Naive thymus-derived CD4-positive, alpha-beta T cell (primary cell): ENCODE measurements around the gene PPP4R3B. TPM values are rescaled to one million over a fixed set of nuclear protein-coding genes. Genes with fewer than 3 reads are reported as not detected.

Experiments
- ATAC-seq: fragments of 150-1000 bp; cut with Tn5 transposase; 2 replicates; pipeline ENCODE4 v1.10.0; 2021; ENCODE audit warnings: mild to moderate bottlenecking, moderate library complexity
- CTCF ChIA-PET: fragments of 350-600 bp; sonication (Branson Sonifier 250); formaldehyde crosslinking; loops from one replicate; lab custom pipeline; 2021; ENCODE audit warnings: antibody characterized with exemption; lab: Charles Lee
- POLR2A ChIA-PET: fragments of 350-600 bp; sonication (Branson Sonifier 250); formaldehyde crosslinking; loops from one replicate; lab custom pipeline; 2021; ENCODE audit warnings: antibody characterized with exemption, inconsistent platforms; lab: Charles Lee
- DNase-seq, 9 donors: peaks; one replicate each; pipeline versions ENCODE4 v3.0.0 to v3.0.0-alpha.2; 2020 to 2022; ENCODE audit warnings: mixed read lengths in 1 of 9
- H3K27ac ChIP-seq: one replicate; pipeline ENCODE4 v1.7.0; 2013; ENCODE audit warnings: mild to moderate bottlenecking, low read depth, low read length, moderate library complexity
- H3K27me3 ChIP-seq, 2 donors: one replicate each; pipeline ENCODE4 v1.7.0; 2013; ENCODE audit warnings: low read length in 2 of 2, mild to moderate bottlenecking in 2 of 2, moderate library complexity in 2 of 2; ENCODE audit not compliant: control insufficient read depth in 2 of 2, insufficient read depth in 2 of 2
- H3K36me3 ChIP-seq, 3 experiments: 1 replicate in 2 of 3; 2 replicates in 1 of 3; pipeline ENCODE4 v1.7.0; 2013; ENCODE audit warnings: low read length in 3 of 3, mild to moderate bottlenecking in 3 of 3, moderate library complexity in 1 of 3; ENCODE audit not compliant: insufficient read depth in 3 of 3, control insufficient read depth in 2 of 3
- H3K4me1 ChIP-seq, 2 donors: one replicate each; pipeline ENCODE4 v1.7.0; 2013; ENCODE audit warnings: low read length in 2 of 2, mild to moderate bottlenecking in 2 of 2, moderate library complexity in 1 of 2; ENCODE audit not compliant: control insufficient read depth in 2 of 2, insufficient read depth in 2 of 2
- H3K4me3 ChIP-seq: 2 replicates; pipeline ENCODE4 v1.7.0; 2013; ENCODE audit warnings: mild to moderate bottlenecking, low read length
- H3K9me3 ChIP-seq, 3 experiments: 1 replicate in 2 of 3; 2 replicates in 1 of 3; pipeline ENCODE4 v1.7.0; 2013; ENCODE audit warnings: low read length in 3 of 3; ENCODE audit not compliant: control insufficient read depth in 2 of 3
- H3K27ac Mint-ChIP-seq, 9 donors: one replicate each; pipeline ENCODE4 v1.8.0; 2020 to 2022; ENCODE audit warnings: mixed read lengths in 9 of 9, mild to moderate bottlenecking in 8 of 9, moderate library complexity in 5 of 9, inconsistent platforms in 2 of 9
- H3K27me3 Mint-ChIP-seq, 5 donors: one replicate each; pipeline ENCODE4 v1.8.0; 2021 to 2022; ENCODE audit warnings: mixed read lengths in 5 of 5, mild to moderate bottlenecking in 1 of 5
- H3K36me3 Mint-ChIP-seq, 5 donors: one replicate each; pipeline ENCODE4 v1.8.0; 2020 to 2022; ENCODE audit warnings: mixed read lengths in 5 of 5, mild to moderate bottlenecking in 3 of 5, inconsistent platforms in 1 of 5
- H3K4me1 Mint-ChIP-seq, 7 donors: one replicate each; pipeline ENCODE4 v1.8.0; 2020 to 2022; ENCODE audit warnings: mixed read lengths in 7 of 7, mild to moderate bottlenecking in 3 of 7, inconsistent platforms in 1 of 7
- H3K4me3 Mint-ChIP-seq, 10 donors: one replicate each; pipeline ENCODE4 v1.8.0; 2020 to 2022; ENCODE audit warnings: mild to moderate bottlenecking in 10 of 10, mixed read lengths in 10 of 10, moderate library complexity in 6 of 10, inconsistent platforms in 2 of 10
- H3K9me3 Mint-ChIP-seq, 11 donors: one replicate each; pipeline ENCODE4 v1.8.0; 2020 to 2022; ENCODE audit warnings: mixed read lengths in 11 of 11, mild to moderate bottlenecking in 4 of 11, inconsistent platforms in 1 of 11, moderate library complexity in 1 of 11
- intact Hi-C, 2 donors: fragments of 100-400 bp; cut with micrococcal nuclease; formaldehyde crosslinking; loops; one replicate each; pipeline ENCODE4 v1.15.1; 2023
- polyA plus RNA-seq, 2 donors: library from polyadenylated mRNA; unstranded; fragments of 300-500 nt; fragmentation: Illumina TruSeq; gene quantifications; one replicate each; pipeline ENCODE4 v1.2.3, GENCODE V29; 2021
- total RNA-seq, 6 experiments: library from RNA in 5 of 6; stranded (reverse) in 5 of 6; gene quantifications; 1 replicate in 5 of 6; 2 replicates in 1 of 6; pipeline ENCODE4 v1.2.3 and lab custom pipeline; 2021 to 2026

Gene PPP4R3B
- total and polyA plus RNA-seq, 7 experiments from 2014 or later, result 65.9 to 113 (median 83.9) TPM

DNA sequence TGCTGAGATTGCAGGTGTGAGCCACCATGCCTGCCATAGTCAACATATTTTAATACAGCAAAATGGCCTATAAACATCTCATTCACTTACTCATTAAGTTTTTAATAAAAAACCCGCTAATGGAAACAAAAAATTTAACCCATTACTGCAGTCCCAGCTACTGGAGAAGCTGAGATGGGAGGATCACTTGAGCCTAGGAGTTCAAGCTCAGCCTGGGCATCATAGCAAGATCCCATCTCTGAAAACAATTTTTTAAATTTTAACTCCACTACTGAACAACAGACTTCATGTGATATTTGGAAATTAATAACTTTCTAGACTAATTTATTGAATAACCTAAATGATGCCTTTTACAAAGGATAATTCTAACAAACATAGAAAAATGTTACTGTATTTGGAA is 5.4 kb downstream of the PPP4R3B start:
- no peaks in the 10 kb centered on the region for H3K27me3 Mint-ChIP-seq
- H3K27ac Mint-ChIP-seq, result peak overlapping the region in 3 of 9 donors; percentile 32 to 72 (median 65)
- ChIA-PET CTCF (no interaction called here), POLR2A (interaction anchor here (5.0 kb wide), 1 partner anchor 93 kb away, joined by 24 read pairs; the partner anchor contains the start of gene CFAP36)
- H3K36me3 Mint-ChIP-seq, result peaks cover 0 to 28% (median 16%) of the 10 kb centered on the region in 5 donors
- Histone ChIP-seq H3K4me3 (no peak overlapping the region), H3K27me3 (no peaks in the 10 kb centered on the region), H3K27ac (no peak overlapping the region), H3K9me3 (no peaks in the 10 kb centered on the region), H3K4me1 (peaks cover 11 to 27% of the 10 kb centered on the region in 2 donors), H3K36me3 (peaks cover 0 to 30% (median 0%) of the 10 kb centered on the region in 3 experiments)
- no peak for DNase-seq
- no peaks in the 10 kb centered on the region for H3K9me3 Mint-ChIP-seq
- no peak overlapping the region for H3K4me3 Mint-ChIP-seq
- H3K4me1 Mint-ChIP-seq, result peaks cover 37 to 81% (median 73%) of the 10 kb centered on the region in 7 donors
- intact Hi-C loops, result loop anchor here in 1 of 2 donors (10.0 kb wide), 1 partner anchor 1647 kb away; no protein-coding TSS in a partner anchor
- no peak for ATAC-seq

DNA sequence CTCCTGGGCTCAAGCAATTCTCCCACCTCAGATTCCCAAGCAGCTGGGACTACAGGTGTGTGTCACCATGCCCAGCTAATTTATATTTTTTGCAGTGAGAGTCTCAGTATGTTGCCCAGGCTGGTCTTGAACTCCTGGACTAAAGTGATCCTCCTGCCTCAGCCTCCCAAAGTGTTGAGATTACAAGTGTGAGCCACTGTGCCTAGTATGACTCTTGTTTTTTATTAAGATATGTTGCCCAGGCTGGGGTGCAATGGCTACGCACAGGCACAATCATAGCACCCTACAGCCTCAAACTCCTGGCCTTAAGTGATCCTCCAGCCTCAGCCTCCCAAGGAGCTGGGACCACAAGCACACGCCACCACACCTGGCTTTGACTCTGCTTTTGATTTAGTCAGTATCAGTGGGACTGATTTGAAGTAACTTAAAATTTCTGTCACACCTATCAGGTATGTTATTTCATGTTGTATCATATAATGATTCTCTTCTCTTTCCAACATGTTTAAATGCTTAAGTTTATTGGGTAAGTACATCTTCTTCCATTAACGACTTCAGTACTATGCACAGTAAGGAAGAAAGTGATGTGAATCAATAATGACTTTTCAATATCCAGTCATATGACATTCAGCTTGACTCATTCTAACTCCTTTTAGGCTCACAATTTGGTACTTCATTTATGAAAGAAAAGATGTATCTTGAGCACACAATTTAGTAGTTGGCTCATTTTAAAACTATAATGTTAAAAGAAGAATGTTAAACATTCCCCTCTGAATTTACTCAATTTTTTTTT is 6.3 kb downstream of the PPP4R3B start:
- Mint-ChIP-seq H3K9me3 (no peaks in the 10 kb centered on the region), H3K27ac (peak overlapping the region in 6 of 9 donors; percentile 14 to 72 (median 47)), H3K4me3 (peak overlapping the region in 7 of 10 donors; percentile 27 to 59 (median 51)), H3K36me3 (peaks cover 0 to 31% (median 20%) of the 10 kb centered on the region in 5 donors), H3K4me1 (peaks cover 38 to 85% (median 78%) of the 10 kb centered on the region in 7 donors), H3K27me3 (no peaks in the 10 kb centered on the region)
- CTCF ChIA-PET, result no interaction called here
- H3K4me1 ChIP-seq, result peaks cover 11 to 26% of the 10 kb centered on the region in 2 donors
- DNase-seq, result no peak
- no peaks in the 10 kb centered on the region for H3K27me3 ChIP-seq
- no peak for ATAC-seq
- POLR2A ChIA-PET, result interaction anchor here (0.6 to 5.0 kb wide), 2 partner anchors 30 to 92 kb away, joined by 4 to 24 read pairs; partner anchors contain the start of gene CFAP36
- H3K4me3 ChIP-seq, result no peak overlapping the region
- H3K36me3 ChIP-seq, result peaks cover 0 to 27% (median 0%) of the 10 kb centered on the region in 3 experiments
- H3K9me3 ChIP-seq, result no peaks in the 10 kb centered on the region
- intact Hi-C loops, result loop anchor here in 1 of 2 donors (10.0 kb wide), 1 partner anchor 1646 kb away; no protein-coding TSS in a partner anchor
- H3K27ac ChIP-seq, result peak overlapping the region; percentile 11

DNA sequence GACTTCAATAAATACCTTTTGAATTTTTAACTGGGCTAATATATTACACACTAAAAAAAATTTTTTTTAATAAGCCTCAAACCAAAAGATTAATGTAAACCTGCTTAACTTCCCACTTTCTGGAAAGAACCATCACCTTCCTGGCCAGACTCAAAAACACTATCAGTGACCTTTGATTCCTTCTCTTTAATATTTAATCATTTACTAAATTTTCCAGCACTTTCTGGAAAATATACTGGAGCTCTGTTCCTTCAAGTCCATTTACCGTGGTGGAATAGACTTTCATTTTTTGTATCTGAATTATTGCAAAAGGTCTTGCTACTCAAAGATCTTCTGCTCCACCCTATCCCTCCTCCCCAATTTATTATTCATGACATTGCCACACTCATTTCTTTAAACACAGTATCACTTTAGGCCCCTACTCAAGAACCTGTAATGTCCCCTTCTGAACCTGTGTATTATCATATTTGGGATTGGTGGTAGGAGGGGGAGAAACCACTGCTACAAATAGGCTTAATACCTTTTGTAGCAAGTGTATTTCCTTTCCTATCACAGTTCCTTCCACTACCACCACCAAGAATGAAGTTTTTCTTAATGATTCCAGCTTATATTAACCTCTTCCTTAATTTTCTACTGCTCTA is 7.4 kb downstream of the PPP4R3B start:
- no peaks in the 10 kb centered on the region for H3K27me3 ChIP-seq
- peak overlapping the region in 8 of 10 donors; percentile 25 to 59 (median 42) for H3K4me3 Mint-ChIP-seq
- H3K27me3 Mint-ChIP-seq, result no peaks in the 10 kb centered on the region
- peaks cover 0 to 27% (median 0%) of the 10 kb centered on the region in 3 experiments for H3K36me3 ChIP-seq
- ChIA-PET CTCF (no interaction called here), POLR2A (interaction anchor here (1.7 to 5.0 kb wide), 2 partner anchors 8 to 91 kb away, joined by 10 to 24 read pairs; partner anchors contain the start of genes CFAP36 and PPP4R3B)
- peak overlapping the region; percentile 11 for H3K27ac ChIP-seq
- intact Hi-C loops, result loop anchor here in 1 of 2 donors (1.0 to 10.0 kb wide), 2 partner anchors 7 to 1645 kb away; partner anchors contain the start of gene PPP4R3B
- H3K9me3 ChIP-seq, result no peaks in the 10 kb centered on the region
- ATAC-seq (no peak), DNase-seq (no peak)
- peaks cover 10 to 18% of the 10 kb centered on the region in 2 donors for H3K4me1 ChIP-seq
- H3K4me3 ChIP-seq, result no peak overlapping the region
- peaks cover 32 to 80% (median 73%) of the 10 kb centered on the region in 7 donors for H3K4me1 Mint-ChIP-seq
- peaks cover 0 to 27% (median 20%) of the 10 kb centered on the region in 5 donors for H3K36me3 Mint-ChIP-seq
- H3K9me3 Mint-ChIP-seq, result no peaks in the 10 kb centered on the region
- peak overlapping the region in 8 of 9 donors; percentile 14 to 78 (median 54) for H3K27ac Mint-ChIP-seq

DNA sequence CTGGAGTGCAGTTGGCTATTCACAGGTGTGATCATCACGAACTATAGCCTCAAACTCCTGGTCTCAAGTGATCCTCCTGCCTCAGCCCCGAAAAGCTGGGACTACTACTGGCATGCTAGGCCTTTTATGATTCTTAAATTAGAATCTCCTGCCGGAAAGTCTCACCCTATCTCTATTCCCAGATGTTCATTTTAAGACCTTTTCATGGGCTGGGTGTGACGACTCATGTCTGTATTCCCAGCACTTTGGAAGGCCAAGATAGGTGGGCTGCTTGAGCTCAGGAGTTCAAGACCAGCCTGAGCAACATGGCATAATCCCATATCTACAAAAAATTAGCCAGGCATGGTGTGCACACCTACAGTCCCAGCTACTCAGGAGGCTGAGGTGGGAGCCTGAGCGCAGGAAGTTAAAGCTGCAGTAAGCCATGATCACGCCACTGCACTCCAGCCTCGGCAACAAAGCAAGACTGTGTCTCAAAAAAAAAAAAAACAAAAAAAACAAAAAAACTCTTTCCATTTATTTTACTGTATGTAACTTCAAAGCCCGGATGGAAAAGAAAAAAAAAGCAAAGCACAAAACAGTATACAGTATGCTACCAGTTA is 8.1 kb downstream of the PPP4R3B start:
- ChIA-PET POLR2A (interaction anchor here (1.7 to 5.0 kb wide), 2 partner anchors 8 to 90 kb away, joined by 10 to 24 read pairs; partner anchors contain the start of genes CFAP36 and PPP4R3B), CTCF (interaction anchor here (0.6 kb wide), 2 partner anchors 12 to 81 kb away, joined by 3 read pairs; no protein-coding TSS in a partner anchor)
- Mint-ChIP-seq H3K9me3 (no peaks in the 10 kb centered on the region), H3K4me3 (peak overlapping the region in 7 of 10 donors; percentile 25 to 55 (median 36)), H3K36me3 (peaks cover 0 to 25% (median 18%) of the 10 kb centered on the region in 5 donors), H3K27ac (peak overlapping the region in 5 of 9 donors; percentile 1 to 72 (median 60)), H3K4me1 (peaks cover 32 to 84% (median 73%) of the 10 kb centered on the region in 7 donors), H3K27me3 (no peaks in the 10 kb centered on the region)
- peaks cover 0 to 25% (median 0%) of the 10 kb centered on the region in 3 experiments for H3K36me3 ChIP-seq
- H3K27ac ChIP-seq, result no peak overlapping the region
- no peak for ATAC-seq
- no peaks in the 10 kb centered on the region for H3K27me3 ChIP-seq
- H3K4me1 ChIP-seq, result peaks cover 16 to 22% of the 10 kb centered on the region in 2 donors
- no peak for DNase-seq
- intact Hi-C loops, result loop anchor here in 1 of 2 donors (1.0 kb wide), 1 partner anchor 8 kb away; the partner anchor contains the start of gene PPP4R3B
- no peaks in the 10 kb centered on the region for H3K9me3 ChIP-seq
- no peak overlapping the region for H3K4me3 ChIP-seq

DNA sequence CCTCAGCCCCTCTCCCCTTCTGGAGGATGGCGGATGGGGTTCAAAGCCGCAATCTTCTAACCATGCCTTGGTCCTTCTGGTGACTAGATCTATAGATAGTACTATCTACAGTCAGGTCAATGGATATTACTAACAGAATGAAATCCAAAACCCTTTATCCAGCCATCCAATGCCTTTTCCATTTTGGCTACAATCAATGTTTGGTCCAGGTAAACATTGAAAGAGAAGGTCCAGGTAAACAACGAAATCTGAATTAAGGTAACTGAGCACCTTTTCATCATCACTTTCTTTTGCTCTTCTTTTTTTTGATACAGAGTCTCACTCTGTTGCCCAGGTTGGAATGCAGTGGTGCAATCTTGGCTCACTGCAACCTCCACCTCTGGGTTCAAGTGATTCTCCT is 9.7 kb downstream of the PPP4R3B start:
- H3K36me3 Mint-ChIP-seq, result peaks cover 0 to 19% (median 14%) of the 10 kb centered on the region in 5 donors

More for the DNA sequence above, 9.7 kb downstream of the PPP4R3B start:
- Histone ChIP-seq H3K36me3 (peaks cover 0 to 25% (median 7%) of the 10 kb centered on the region in 3 experiments), H3K4me3 (no peak overlapping the region), H3K27me3 (no peaks in the 10 kb centered on the region), H3K4me1 (peaks cover 16 to 26% of the 10 kb centered on the region in 2 donors), H3K9me3 (no peaks in the 10 kb centered on the region), H3K27ac (no peak overlapping the region)
- ChIA-PET POLR2A (no interaction called here), CTCF (no interaction called here)
- Mint-ChIP-seq H3K9me3 (no peaks in the 10 kb centered on the region), H3K27ac (peak overlapping the region in 1 of 9 donors; percentile 14), H3K4me1 (peaks cover 27 to 80% (median 68%) of the 10 kb centered on the region in 7 donors), H3K27me3 (no peaks in the 10 kb centered on the region), H3K4me3 (peak overlapping the region in 1 of 10 donors; percentile 55)
- ATAC-seq (no peak), DNase-seq (no peak)
- intact Hi-C loops, result loop anchor here in 1 of 2 donors (2.0 kb wide), 1 partner anchor 15 kb away; no protein-coding TSS in a partner anchor
